ENCODE measurements around the gene ZNF416.

DNA sequence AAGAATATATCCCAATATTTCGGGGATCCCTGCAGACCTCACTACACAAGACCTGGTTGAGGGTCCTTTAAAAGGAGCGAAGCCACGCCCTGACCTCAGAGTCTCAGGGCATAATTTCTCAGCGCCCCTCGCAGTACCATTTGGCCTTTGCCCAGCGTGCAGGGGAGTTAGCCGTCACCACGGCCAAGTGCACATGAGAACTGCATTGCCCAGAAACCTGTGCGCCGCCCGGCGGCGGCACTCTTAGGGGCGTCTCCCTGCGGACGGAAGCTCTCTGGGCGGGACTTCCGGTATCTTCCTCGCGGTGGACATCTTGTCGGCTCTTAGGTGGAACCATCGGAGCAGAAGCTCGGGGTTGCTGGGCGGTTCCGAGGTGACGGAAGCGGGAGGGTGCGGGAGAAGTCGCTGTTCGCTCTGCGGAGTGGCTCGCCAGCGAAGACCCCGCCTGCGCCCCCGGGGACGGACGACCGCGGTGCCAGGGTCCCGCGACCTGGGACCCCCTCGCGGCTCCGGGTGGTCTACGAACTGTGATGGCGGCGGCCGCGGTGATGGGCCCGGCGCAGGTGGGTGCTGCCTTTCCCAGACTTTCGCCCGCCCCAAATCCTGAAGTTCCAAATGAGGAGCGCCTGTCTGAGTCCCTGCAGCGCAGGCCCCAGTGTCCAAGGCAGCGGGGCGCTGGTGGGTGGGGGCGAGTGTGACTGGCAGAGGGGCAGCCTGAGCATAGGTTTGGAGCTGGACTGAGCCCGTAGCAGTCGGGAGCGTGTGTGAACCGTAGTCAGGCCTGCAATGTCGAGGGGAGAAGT lies 35.4 kb upstream of the ZNF416 start, which contains the start of gene ZNF134:
- peak in 1 of 2 donors; percentile 46 for TF ChIP-seq POLR2A (IDR thresholded peaks at IDR 0.05)
- TF ChIP-seq, protein P1, sequence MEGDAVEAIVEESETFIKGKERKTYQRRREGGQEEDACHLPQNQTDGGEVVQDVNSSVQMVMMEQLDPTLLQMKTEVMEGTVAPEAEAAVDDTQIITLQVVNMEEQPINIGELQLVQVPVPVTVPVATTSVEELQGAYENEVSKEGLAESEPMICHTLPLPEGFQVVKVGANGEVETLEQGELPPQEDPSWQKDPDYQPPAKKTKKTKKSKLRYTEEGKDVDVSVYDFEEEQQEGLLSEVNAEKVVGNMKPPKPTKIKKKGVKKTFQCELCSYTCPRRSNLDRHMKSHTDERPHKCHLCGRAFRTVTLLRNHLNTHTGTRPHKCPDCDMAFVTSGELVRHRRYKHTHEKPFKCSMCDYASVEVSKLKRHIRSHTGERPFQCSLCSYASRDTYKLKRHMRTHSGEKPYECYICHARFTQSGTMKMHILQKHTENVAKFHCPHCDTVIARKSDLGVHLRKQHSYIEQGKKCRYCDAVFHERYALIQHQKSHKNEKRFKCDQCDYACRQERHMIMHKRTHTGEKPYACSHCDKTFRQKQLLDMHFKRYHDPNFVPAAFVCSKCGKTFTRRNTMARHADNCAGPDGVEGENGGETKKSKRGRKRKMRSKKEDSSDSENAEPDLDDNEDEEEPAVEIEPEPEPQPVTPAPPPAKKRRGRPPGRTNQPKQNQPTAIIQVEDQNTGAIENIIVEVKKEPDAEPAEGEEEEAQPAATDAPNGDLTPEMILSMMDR (IDR thresholded peaks at IDR 0.05) = peak in 9 of 12 donors; percentile 21 to 61 (median 46)
